K562 (cell line): ENCODE data around the gene ATP5PF. TPM values are rescaled to one million over a fixed set of nuclear protein-coding genes. Genes with fewer than 3 reads are reported as not detected.
A peak's percentile ranks its signal among the peaks of the same experiment; 100 is the strongest.

Source experiments
- CEBPG ChIP-seq, 3 experiments: fragments of 200-800 bp in 1 of 3; sonication (Bioruptor generic) in 1 of 3; sonication (generic) in 1 of 3; formaldehyde crosslinking in 1 of 3; IDR thresholded peaks in 2 of 3; conservative IDR thresholded peaks in 1 of 3; 2 replicates each; pipeline versions ENCODE4 v1.6.1 to v1.8.0; 2016 to 2022; ENCODE audit warnings: missing compliant biosample characterization in 2 of 3, missing genetic modification characterization in 2 of 3, mild to moderate bottlenecking in 1 of 3, missing genetic modification reagents in 1 of 3
- CHCHD3 ChIP-seq: fragments of 250-450 bp; sonication (Bioruptor Pico); IDR thresholded peaks from 2 replicates; pipeline ENCODE4 v2.1.2; 2022; ENCODE audit warnings: mild to moderate bottlenecking
- CSDE1 ChIP-seq, 2 experiments: fragments of 450-650 bp; IDR thresholded peaks; 2 replicates each; pipeline ENCODE4 v1.6.1; 2016; ENCODE audit warnings: mild to moderate bottlenecking in 1 of 2
- DEAF1 ChIP-seq: fragments of 450-650 bp; formaldehyde crosslinking; IDR thresholded peaks from 2 replicates; pipeline ENCODE4 v1.4.0; 2020; ENCODE audit warnings: mild to moderate bottlenecking, moderate library complexity
- ESRRB ChIP-seq: fragments of 250-450 bp; sonication (Bioruptor Pico); IDR thresholded peaks from 2 replicates; pipeline ENCODE4 v1.5.0; 2020; ENCODE audit warnings: mild to moderate bottlenecking, moderate library complexity, borderline replicate concordance
- FOS ChIP-seq: IDR thresholded peaks from 3 replicates; pipeline ENCODE4 v1.6.1; 2011; ENCODE audit not compliant: insufficient read length; ENCODE audit errors: extremely low read depth
- FOXK2 ChIP-seq, 2 experiments: fragments of 450-650 bp; IDR thresholded peaks in 1 of 2; conservative IDR thresholded peaks in 1 of 2; 2 replicates each; pipeline ENCODE4 v1.6.1; 2016; ENCODE audit warnings: low read depth in 2 of 2, mild to moderate bottlenecking in 1 of 2
- IRF1 ChIP-seq: sonication (generic); formaldehyde crosslinking; IDR thresholded peaks from 2 replicates; pipeline ENCODE4 v1.8.0; 2022; ENCODE audit warnings: missing genetic modification reagents, mild to moderate bottlenecking, borderline replicate concordance
- JUND ChIP-seq, 2 experiments: IDR thresholded peaks; 2 replicates in 1 of 2; 3 replicates in 1 of 2; pipeline ENCODE4 v1.6.1; 2011; ENCODE audit warnings: borderline replicate concordance in 2 of 2, low read depth in 2 of 2, low read length in 2 of 2, improper control_type of control experiment in 1 of 2, missing biosample characterization in 1 of 2, missing genetic modification characterization in 1 of 2, missing genetic modification reagents in 1 of 2
- L3MBTL2 ChIP-seq: fragments of 450-650 bp; IDR thresholded peaks from 2 replicates; pipeline ENCODE4 v1.6.1; 2016; ENCODE audit warnings: mild to moderate bottlenecking, moderate library complexity
- POLR3G ChIP-seq: IDR thresholded peaks from 2 replicates; pipeline ENCODE4 v1.6.1; 2011; ENCODE audit not compliant: insufficient read length, insufficient replicate concordance; ENCODE audit errors: extremely low read depth
- SRSF1 ChIP-seq: fragments of 200-400 bp; formaldehyde crosslinking; IDR thresholded peaks from 2 replicates; pipeline ENCODE4 v1.6.1; 2017; ENCODE audit warnings: mild to moderate bottlenecking, low read depth, low read length, moderate library complexity
- TAF9B ChIP-seq: fragments of 450-650 bp; IDR thresholded peaks from 2 replicates; pipeline ENCODE4 v1.6.1; 2018; ENCODE audit warnings: mild to moderate bottlenecking; ENCODE audit not compliant: partially characterized antibody
- THAP12 ChIP-seq: fragments of 250-450 bp; sonication (Bioruptor Pico); IDR thresholded peaks from 2 replicates; pipeline ENCODE4 v1.9.0; 2021; ENCODE audit warnings: mild to moderate bottlenecking, inconsistent platforms
- ZBTB8A ChIP-seq: fragments of 450-650 bp; IDR thresholded peaks from 2 replicates; pipeline ENCODE4 v1.6.1; 2018; ENCODE audit warnings: mild to moderate bottlenecking, moderate library complexity; ENCODE audit not compliant: partially characterized antibody
- ZNF583 ChIP-seq: fragments of 250-450 bp; sonication (Bioruptor Pico); IDR thresholded peaks from 2 replicates; pipeline ENCODE4 v1.4.0; 2020
- ZNF586 ChIP-seq: fragments of 450-650 bp; formaldehyde crosslinking; conservative IDR thresholded peaks from 2 replicates; pipeline ENCODE4 v1.4.0; 2020; ENCODE audit warnings: mild to moderate bottlenecking, moderate library complexity
- polyA plus RNA-seq, 8 experiments: library from polyadenylated mRNA; depleted of rRNA in 4 of 8; stranded (reverse) in 5 of 8; unstranded in 3 of 8; fragments of >200 nt; fragmentation: Nextera tagmentation in 2 of 8; fragmentation: Illumina TruSeq in 1 of 8; extraction: Ambion mirVana in 2 of 8; extraction: Trizol in 1 of 8; gene quantifications; 2 replicates each; pipeline versions ENCODE4 v1.2.1 to v1.2.3, GENCODE V29; 2011 to 2014; ENCODE audit warnings: inconsistent platforms in 1 of 8, missing spikeins in 1 of 8
- total RNA-seq, 7 experiments: library from RNA; depleted of rRNA in 6 of 7; stranded (reverse); fragments of >200 nt in 6 of 7; fragmentation: Illumina TruSeq in 2 of 7; extraction: Trizol in 2 of 7; gene quantifications; 2 replicates each; pipeline versions ENCODE4 v1.2.1 to v1.2.3, GENCODE V29; 2011 to 2021; ENCODE audit warnings: low replicate concordance in 1 of 7

The ATP5PF gene
- total and polyA plus RNA-seq, 9 of the 15 experiments (the other 6 are each of a cell fraction or from before 2014, with no cell fraction given), result 242 to 2,488 (median 533) TPM

GRCh38 chr21:25772686-25773085 is 38.0 kb upstream of the ATP5PF start (continued):
- no peak for TF ChIP-seq THAP12 (CRISPR knock-in tag)
- no peak for TF ChIP-seq FOXK2 (conservative IDR thresholded peaks at IDR 0.05 in 1 of 2, IDR thresholded peaks at IDR 0.05 in 1 of 2; ENCODE audit: low read depth in 2 of 2)
- TF ChIP-seq CSDE1 (IDR thresholded peaks at IDR 0.05), result no peak
- TF ChIP-seq ZNF583 (CRISPR knock-in tag), result no peak
- no peak for TF ChIP-seq ZNF586 (CRISPR knock-in tag)
- TF ChIP-seq FOS, result no peak
- TF ChIP-seq TAF9B, result no peak
- no peak for TF ChIP-seq DEAF1 (CRISPR knock-in tag)
- 0 out of 2 replicates have a peak, but pooled peaks have one; percentile 16 for TF ChIP-seq CEBPG (CRISPR knock-in tag; IDR thresholded peaks at IDR 0.05)
- TF ChIP-seq CEBPG (tag; conservative IDR thresholded peaks at IDR 0.05 in 1 of 2, IDR thresholded peaks at IDR 0.05 in 1 of 2), result 0 out of 4 replicates have a peak, but pooled peaks of 1 of the 2 experiments have one; percentile 42
- TF ChIP-seq POLR3G, result no peak
- TF ChIP-seq SRSF1, result no peak
- TF ChIP-seq ZBTB8A, result no peak
- TF ChIP-seq L3MBTL2, result no peak
- TF ChIP-seq JUND (IDR thresholded peaks at IDR 0.05; ENCODE audit: borderline replicate concordance, low read depth, low read length), result no peak
- peak; percentile 49; the same call in 1 of the 3 replicates for TF ChIP-seq JUND (tag; IDR thresholded peaks at IDR 0.05; ENCODE audit: borderline replicate concordance, low read depth, low read length)
- TF ChIP-seq ESRRB (CRISPR knock-in tag), result no peak
- TF ChIP-seq IRF1 (CRISPR knock-in tag), result no peak
- no peak for TF ChIP-seq CHCHD3 (CRISPR knock-in tag)
